ENCODE measurements around the gene AMH. TPM values are rescaled to one million over a fixed set of nuclear protein-coding genes. Genes with fewer than 3 reads are reported as not detected.
A peak's percentile ranks its signal among the peaks of the same experiment; 100 is the strongest.

The AMH gene
- total and polyA plus RNA-seq, 2 of the 4 experiments (the other 2 are of a cell fraction) = 0.86 TPM; not detected in 1

DNA sequence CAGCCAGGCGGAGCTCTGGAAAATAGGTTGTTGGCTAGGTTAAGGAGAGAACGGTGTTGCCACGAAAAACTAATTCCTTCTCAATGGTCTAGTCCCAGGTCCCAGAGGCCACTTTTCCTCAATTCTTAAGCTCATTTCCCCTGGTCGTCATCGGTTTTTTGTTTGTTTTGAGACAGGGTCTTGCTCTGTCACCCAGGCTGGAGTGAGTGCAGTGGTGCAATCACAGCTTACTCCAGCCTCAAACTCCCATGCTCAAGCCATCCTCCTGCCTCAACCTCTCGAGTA is 11.3 kb upstream of the AMH start:
- Histone ChIP-seq H2BK5ac (ENCODE audit: low read depth, low read length, poor library complexity, severe bottlenecking) (no peak overlapping the region), H3K36me3 (ENCODE audit: control insufficient read depth, insufficient read depth, low read length) (peaks cover 15% of the 10 kb centered on the region), H3K4me3 (ENCODE audit: insufficient read depth, low read depth, low read length) (peak overlapping the region; percentile 67), H4K5ac (ENCODE audit: low read depth, low read length) (no peak overlapping the region), H3K4me2 (ENCODE audit: low read depth, low read length) (peak overlapping the region; percentile 94), H3K4me1 (ENCODE audit: control insufficient read depth, insufficient read depth, low read length) (peaks cover 22% of the 10 kb centered on the region), H3K79me1 (ENCODE audit: low read depth in 1 of 2, low read length in 2 of 2) (peaks cover under 1 to 65% of the 10 kb centered on the region in 2 experiments; a peak in 3 of 4 replicates), H3K4ac (ENCODE audit: low read depth, low read length) (peak overlapping the region; percentile 82; the same call in 1 of the 2 replicates), H4K8ac (ENCODE audit: low read depth in 2 of 2, low read length in 2 of 2) (peak overlapping the region in 1 of 2 experiments; percentile 92; a peak in 1 of 4 replicates), H2BK20ac (ENCODE audit: low read depth, low read length) (no peak overlapping the region), H4K91ac (ENCODE audit: insufficient read depth, low read depth, low read length) (no peak overlapping the region), H3K14ac (replicated peaks; ENCODE audit: low read depth, low read length) (no peak overlapping the region; the same call in 1 of the 2 replicates), H2AFZ (replicated peaks; ENCODE audit: low read length, poor library complexity) (no peak overlapping the region), H2AK5ac (ENCODE audit: low read depth, low read length) (peak overlapping the region; percentile 97; the same call in 1 of the 2 replicates), H3K56ac (ENCODE audit: extremely low read depth, insufficient read depth, low read length) (no peak overlapping the region), H3K9me1 (ENCODE audit: insufficient read depth, low read length) (peaks cover 13% of the 10 kb centered on the region), H3K27ac (ENCODE audit: insufficient read depth, low read length) (no peak overlapping the region), H2BK15ac (ENCODE audit: low read depth, low read length) (no peak overlapping the region), H3K9me3 (ENCODE audit: control insufficient read depth, insufficient read depth, low read length) (no peaks in the 10 kb centered on the region), H2BK120ac (ENCODE audit: low read depth, low read length) (no peak overlapping the region), H3K9ac (ENCODE audit: low read depth, low read length) (no peak overlapping the region), H3K18ac (ENCODE audit: low read depth, low read length) (no peak overlapping the region), H3K27me3 (ENCODE audit: control insufficient read depth, insufficient read depth, low read length) (no peaks in the 10 kb centered on the region), H3K23ac (ENCODE audit: low read depth, low read length) (peak overlapping the region; percentile 39; the same call in 1 of the 2 replicates), H2AK9ac (replicated peaks; ENCODE audit: low read depth, low read length, poor library complexity) (peak overlapping the region; percentile 82), H4K20me1 (ENCODE audit: insufficient read depth, low read length) (peaks cover 52% of the 10 kb centered on the region)
- CTCF ChIA-PET = interaction anchor here (1.6 kb wide), 1 partner anchor 24 kb away, joined by 6 read pairs; no protein-coding TSS in a partner anchor
- DNase-seq (no peak), ATAC-seq (ENCODE audit: low read depth) (no peak)
- POLR2A ChIA-PET (ENCODE audit: unreplicated experiment) = no interaction called here
- dilution Hi-C loops (cut with HindIII; ENCODE audit: low sequenced_read_pairs, unreplicated experiment) (no loop called here), in situ Hi-C loops (cut with MboI; ENCODE audit: low sequenced_read_pairs) (no loop called here), intact Hi-C loops (cut with micrococcal nuclease) (loop anchor here (2.0 to 5.0 kb wide), 2 partner anchors 79 to 374 kb away; no protein-coding TSS in a partner anchor)
- TF ChIP-seq, protein P1, sequence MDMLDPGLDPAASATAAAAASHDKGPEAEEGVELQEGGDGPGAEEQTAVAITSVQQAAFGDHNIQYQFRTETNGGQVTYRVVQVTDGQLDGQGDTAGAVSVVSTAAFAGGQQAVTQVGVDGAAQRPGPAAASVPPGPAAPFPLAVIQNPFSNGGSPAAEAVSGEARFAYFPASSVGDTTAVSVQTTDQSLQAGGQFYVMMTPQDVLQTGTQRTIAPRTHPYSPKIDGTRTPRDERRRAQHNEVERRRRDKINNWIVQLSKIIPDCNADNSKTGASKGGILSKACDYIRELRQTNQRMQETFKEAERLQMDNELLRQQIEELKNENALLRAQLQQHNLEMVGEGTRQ (IDR thresholded peaks at IDR 0.05; ENCODE audit: low read depth, low read length) = no peak
- no peak for TF ChIP-seq MAZ (IDR thresholded peaks at IDR 0.05; ENCODE audit: borderline replicate concordance, low read depth, low read length)
- TF ChIP-seq POLR2A (IDR thresholded peaks at IDR 0.05; ENCODE audit: low read depth, low read length) = no peak
- no peak for TF ChIP-seq CHD1 (IDR thresholded peaks at IDR 0.05; ENCODE audit: low read depth, low read length)
- no peak for TF ChIP-seq FOS (IDR thresholded peaks at IDR 0.05; ENCODE audit: low read depth, low read length)
- TF ChIP-seq, protein P2, sequence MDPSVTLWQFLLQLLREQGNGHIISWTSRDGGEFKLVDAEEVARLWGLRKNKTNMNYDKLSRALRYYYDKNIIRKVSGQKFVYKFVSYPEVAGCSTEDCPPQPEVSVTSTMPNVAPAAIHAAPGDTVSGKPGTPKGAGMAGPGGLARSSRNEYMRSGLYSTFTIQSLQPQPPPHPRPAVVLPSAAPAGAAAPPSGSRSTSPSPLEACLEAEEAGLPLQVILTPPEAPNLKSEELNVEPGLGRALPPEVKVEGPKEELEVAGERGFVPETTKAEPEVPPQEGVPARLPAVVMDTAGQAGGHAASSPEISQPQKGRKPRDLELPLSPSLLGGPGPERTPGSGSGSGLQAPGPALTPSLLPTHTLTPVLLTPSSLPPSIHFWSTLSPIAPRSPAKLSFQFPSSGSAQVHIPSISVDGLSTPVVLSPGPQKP (IDR thresholded peaks at IDR 0.05; ENCODE audit: borderline replicate concordance, low read depth, low read length) = no peak
- TF ChIP-seq RAD21 (IDR thresholded peaks at IDR 0.05; ENCODE audit: low read length) = no peak
- TF ChIP-seq NFE2L2 (IDR thresholded peaks at IDR 0.05; ENCODE audit: low read depth, low read length) = no peak
- no peak for TF ChIP-seq MAFK (IDR thresholded peaks at IDR 0.05; ENCODE audit: low read depth, low read length)
- no peak for TF ChIP-seq CEBPB (IDR thresholded peaks at IDR 0.05; ENCODE audit: low read depth, low read length)
- no peak for TF ChIP-seq SMC3 (IDR thresholded peaks at IDR 0.05; ENCODE audit: low read depth, low read length)
- TF ChIP-seq, protein P3, sequence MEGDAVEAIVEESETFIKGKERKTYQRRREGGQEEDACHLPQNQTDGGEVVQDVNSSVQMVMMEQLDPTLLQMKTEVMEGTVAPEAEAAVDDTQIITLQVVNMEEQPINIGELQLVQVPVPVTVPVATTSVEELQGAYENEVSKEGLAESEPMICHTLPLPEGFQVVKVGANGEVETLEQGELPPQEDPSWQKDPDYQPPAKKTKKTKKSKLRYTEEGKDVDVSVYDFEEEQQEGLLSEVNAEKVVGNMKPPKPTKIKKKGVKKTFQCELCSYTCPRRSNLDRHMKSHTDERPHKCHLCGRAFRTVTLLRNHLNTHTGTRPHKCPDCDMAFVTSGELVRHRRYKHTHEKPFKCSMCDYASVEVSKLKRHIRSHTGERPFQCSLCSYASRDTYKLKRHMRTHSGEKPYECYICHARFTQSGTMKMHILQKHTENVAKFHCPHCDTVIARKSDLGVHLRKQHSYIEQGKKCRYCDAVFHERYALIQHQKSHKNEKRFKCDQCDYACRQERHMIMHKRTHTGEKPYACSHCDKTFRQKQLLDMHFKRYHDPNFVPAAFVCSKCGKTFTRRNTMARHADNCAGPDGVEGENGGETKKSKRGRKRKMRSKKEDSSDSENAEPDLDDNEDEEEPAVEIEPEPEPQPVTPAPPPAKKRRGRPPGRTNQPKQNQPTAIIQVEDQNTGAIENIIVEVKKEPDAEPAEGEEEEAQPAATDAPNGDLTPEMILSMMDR (conservative IDR thresholded peaks at IDR 0.05; ENCODE audit: low read depth, low read length) = no peak
- no peak for TF ChIP-seq RCOR1 (IDR thresholded peaks at IDR 0.05; ENCODE audit: insufficient replicate concordance, low read length)
- no peak for TF ChIP-seq MXI1 (IDR thresholded peaks at IDR 0.05; ENCODE audit: borderline replicate concordance, low read depth, low read length)
- no peak for TF ChIP-seq BHLHE40 (IDR thresholded peaks at IDR 0.05; ENCODE audit: low read depth, low read length)
- TF ChIP-seq RFX5 (IDR thresholded peaks at IDR 0.05; ENCODE audit: low read depth, low read length) = no peak
- 100% methylated on average over 1 of the region's 6 CpGs; no CpG with 5 or more reads in 1 of the 2 experiments for WGBS, 2 experiments (ENCODE audit: extremely low coverage in 2 of 2, insufficient read length in 1 of 2)
- BruUV-seq (replicated peaks) = no TSS peak

Data from IMR-90 (cell line).